ENCODE measurements around the gene GALNT17.

DNA sequence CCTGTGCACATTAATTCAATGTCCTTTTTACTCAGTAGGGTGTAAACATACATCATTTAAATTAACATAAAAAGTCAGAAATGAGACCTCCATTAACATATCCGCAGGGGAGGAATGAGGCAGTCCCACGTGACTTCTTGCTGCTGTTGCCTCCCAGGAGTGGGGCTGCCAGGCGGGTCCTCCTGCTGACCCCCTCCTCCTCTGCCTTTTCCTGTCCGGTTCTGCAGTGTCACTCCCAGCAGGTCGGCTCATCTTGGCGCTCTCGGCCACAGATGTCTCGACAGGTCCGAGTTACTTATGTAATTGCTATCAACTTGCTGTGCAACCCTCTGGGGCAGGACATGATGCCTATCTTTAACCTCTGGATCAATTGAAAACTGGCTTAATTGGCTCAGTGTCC is 329.6 kb downstream of the GALNT17 start:
- no peak for TF ChIP-seq POLR2A (IDR thresholded peaks at IDR 0.05; ENCODE audit: low read depth, low read length)
- TF ChIP-seq POLR2AphosphoS5 (IDR thresholded peaks at IDR 0.05; ENCODE audit: low read depth, low read length): no peak

All from GM12892 (cell line).